GM21723 (cell line): ENCODE data around the gene ASPG.

Experiments
- ATAC-seq: cut with Tn5 transposase; IDR thresholded peaks from one replicate; pipeline ENCODE4 v1.9.1; 2021; ENCODE audit warnings: mild to moderate bottlenecking, moderate library complexity; ENCODE audit not compliant: unreplicated experiment

Gene ASPG

DNA sequence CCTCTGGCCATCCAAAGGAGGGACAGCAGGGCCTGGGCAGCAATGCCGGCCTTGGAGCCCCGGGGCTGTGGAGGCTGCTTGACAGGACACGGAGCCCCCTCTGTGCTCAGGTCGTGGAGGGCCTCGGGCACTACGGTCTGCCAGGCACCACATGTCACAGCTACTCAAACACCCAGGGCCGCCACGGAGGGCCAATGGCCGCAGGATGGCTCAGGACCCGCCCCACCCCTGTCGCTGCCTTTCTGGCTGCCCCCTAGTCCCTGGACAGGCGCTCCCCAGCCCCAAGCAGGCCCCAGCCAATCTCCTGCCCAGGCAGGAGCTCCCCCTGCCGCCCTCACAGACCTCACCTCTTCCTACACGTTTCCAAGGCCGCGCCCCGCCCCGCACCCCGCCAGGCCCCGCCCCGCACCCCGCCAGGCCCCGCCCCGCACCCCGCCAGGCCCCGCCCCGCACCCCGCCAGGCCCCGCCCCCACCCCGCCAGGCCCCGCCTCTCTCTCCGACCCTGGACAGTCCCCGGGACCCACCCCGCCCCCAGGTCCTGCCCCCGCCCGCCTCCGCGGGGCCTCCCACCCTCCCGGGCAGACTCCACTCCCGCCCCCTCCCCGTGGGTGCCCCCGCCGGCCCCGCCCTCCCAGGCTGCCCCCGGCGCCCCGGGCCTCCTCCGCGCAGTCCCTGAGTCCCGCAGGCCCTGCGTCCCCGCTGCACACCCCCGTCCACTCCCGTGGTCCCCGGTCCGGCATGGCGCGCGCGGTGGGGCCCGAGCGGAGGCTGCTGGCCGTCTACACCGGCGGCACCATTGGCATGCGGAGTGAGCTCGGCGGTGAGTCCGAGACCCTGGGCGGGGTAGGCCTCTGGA is at the start of gene ASPG:
TSS of gene ASPG (plus strand) at position 669 of the 857 bp plus-strand sequence. CDS start at position 740, 71 bp downstream.
- no peak for ATAC-seq

DNA sequence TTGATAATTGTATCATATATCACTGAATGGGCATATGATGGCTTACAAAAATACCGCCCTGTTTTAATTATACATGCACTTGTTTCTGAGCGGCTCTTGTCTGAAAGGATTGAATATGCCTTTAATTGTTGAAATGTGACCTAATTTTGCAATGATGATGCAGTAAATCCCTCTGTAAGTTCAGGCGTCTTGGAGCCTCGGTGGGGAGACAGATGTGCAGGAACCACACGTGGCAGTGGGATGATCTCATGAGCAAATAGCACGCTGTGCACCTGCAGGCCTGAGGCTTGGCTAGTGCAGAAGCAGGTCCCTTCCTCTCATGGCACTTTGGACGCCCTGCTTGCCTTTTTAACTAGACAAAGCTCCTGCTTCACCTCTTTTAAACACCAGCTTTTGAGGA is 49.3 kb upstream of the ASPG start:
- no peak for ATAC-seq

DNA sequence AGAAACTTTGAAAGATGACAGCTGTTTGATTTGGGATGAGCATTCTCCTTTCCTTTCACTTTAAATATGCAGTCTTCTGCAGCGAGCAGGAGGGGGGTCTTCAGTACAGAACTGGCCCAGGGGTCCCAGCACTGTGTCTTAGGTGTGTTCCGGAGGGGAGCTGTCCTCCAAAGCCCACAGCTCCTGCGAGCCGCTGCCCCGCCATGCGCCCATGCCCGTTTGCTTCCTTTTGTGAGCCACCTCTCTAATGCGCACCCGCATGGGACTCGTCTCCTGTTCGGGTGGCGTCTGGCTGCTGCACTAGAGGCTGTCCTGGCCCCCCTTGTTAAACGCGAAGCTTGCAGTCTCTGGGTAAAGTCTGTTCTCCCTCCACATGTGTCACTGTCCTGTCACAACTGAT is 48.4 kb upstream of the ASPG start:
- ATAC-seq = no peak

DNA sequence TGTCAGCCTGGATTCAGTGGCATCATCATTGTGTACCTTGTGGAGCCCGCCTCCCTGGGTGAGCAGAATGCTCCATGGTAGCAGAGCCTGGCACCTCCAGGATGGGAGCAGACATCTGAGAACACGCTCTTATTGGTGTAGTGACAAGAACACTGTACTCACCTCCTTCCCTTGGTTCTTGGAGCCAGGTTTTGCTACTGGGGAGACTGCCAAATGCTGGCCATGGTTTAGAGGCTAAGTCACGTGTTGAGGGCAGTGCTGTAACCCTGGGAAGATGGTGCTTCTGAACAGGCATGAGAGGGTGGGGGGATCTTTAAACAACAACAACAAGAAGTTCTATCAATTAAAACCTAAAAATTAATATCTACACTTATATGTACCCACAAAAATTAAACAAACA is 47.6 kb upstream of the ASPG start:
- ATAC-seq = no peak

DNA sequence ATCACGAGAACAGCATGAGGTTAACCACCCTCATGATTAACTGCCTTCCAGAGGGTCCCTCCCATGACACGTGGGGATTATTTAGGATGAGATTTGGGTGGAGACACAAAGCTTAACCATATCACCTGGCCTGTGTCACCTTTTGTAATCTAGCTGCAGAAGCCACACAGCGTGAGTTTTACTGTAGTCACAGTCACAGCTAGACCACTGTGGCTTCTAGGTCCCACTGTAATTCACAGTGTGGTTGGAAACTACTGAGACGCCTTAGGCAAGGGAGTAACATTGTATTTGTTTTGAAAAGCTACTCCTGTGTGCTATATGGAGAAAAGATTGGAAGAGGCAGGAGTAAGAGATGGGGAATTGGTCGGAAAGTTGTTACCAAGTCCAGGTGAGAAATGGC is 46.3 kb upstream of the ASPG start:
- no peak for ATAC-seq

DNA sequence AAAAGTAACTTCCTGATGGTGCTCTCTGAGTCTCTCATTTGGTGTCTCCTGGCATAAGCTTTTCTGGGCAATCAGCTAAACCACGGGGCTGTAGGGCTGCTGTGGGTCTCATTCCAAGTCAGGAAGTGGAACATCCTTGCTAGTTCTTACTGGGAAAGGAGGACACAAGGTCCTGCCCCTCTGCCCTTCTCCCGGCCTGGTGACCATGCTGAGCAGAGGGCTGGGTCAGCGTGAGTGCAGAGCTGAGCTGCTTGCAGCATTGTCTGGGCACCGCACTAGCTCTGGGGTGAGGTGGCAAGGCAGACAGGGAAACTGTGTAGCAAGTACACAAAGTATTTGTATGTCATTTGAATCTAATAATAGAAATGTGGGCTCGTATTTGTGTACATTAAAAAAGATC is 45.0 kb upstream of the ASPG start:
- ATAC-seq = no peak

DNA sequence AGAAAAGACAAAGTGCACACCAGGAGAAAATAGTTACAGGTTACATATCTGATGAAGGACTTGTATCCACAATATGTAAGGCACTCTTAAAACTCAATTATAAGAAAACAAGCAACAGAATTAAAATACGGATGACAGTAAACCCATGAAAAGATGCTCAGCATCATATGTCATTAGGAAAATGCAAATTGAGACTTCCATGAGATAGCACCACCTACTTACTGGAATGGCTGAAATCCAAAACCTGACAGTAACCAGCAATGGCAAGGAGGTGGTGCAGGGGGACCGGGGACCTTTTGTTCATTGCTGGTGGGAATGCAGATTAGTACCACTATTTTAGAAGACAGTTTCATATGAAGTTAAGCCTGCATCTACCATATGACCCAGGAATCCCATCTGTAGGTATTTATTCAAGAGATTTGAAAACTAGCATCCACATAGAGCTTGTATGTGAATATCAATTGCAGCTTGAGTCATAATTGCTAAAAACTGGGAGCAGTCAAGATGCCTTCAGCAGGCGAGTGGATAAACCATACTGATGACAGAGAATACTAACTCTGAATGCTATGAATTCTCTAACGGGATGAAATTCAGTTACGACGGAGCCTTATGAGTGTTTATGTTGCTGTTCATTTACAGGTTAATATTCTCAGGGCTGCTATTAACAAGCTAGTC is 43.9 kb upstream of the ASPG start:
- ATAC-seq = no peak

DNA sequence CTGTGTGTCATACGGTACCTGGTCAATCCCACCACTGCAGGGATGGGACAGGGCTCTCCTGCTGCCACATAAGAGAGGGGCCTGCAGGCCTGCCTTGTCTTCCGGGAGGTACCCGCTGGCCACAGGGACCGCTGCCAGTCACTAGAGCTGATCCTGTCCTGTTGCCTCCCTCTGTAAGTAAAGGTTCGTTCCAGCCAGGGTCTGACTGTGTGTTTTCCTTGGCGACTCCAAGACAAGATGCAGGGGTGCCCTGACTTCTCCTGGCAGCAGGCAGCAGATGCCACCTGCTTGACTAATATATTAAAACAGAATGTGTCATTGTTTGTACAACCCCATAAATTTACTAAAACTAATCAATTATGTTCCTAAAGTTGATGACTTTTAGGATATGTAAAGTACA is 41.5 kb upstream of the ASPG start:
- no peak for ATAC-seq

DNA sequence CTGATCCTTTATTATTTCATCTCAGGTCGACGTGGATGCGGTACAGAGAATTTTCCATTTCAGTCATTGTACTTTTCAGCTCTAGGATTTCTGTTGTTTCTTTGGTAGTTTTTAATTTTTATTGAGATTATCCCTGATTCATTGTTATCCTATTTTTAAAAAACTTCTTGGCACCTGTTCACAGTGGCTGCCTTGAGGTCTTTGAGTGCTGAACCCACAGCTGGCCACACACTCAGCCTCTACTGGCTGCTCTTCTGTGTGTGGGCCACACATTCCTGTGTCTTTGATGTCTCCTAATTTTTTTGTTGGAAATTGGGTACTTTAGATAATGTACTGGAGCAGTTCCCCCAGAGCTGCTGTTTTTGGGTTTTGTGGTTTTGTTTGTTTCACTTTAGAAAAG is 37.7 kb upstream of the ASPG start:
- ATAC-seq = no peak

DNA sequence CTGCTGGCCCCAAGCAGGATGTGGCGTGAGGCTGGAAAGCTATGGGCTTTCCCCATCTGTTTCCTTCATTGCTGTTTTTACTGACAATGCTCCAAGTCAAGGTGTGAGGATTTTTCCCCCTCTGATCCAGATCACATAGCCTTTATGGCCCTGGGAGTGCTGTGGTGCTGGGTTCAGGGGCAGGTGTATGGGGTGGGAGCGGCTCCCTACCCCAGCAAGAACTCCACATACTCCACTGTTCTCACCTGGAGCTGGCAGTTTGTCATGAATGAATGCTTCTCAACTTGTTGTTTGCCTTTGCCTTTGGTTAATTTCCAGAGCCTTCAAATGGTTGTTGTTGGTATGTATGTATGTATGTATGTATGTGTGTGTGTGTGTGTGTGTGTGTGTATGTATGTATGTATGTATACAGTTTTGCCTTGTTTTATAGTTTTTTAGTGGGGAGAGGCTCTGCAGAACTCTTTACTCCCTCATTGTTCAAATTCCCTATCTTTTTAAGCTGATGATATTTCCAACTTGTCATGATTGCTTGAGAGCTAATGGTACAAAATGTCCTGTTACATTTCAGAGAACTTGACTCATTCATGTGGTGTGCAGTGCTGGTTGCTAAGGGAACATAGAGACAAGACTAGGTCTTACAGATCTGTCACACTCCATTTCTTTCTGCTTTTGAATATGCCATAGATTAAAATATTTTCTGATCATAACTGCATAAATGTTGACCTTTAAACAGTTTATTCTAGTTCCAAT is 36.6 kb upstream of the ASPG start:
- no peak for ATAC-seq

DNA sequence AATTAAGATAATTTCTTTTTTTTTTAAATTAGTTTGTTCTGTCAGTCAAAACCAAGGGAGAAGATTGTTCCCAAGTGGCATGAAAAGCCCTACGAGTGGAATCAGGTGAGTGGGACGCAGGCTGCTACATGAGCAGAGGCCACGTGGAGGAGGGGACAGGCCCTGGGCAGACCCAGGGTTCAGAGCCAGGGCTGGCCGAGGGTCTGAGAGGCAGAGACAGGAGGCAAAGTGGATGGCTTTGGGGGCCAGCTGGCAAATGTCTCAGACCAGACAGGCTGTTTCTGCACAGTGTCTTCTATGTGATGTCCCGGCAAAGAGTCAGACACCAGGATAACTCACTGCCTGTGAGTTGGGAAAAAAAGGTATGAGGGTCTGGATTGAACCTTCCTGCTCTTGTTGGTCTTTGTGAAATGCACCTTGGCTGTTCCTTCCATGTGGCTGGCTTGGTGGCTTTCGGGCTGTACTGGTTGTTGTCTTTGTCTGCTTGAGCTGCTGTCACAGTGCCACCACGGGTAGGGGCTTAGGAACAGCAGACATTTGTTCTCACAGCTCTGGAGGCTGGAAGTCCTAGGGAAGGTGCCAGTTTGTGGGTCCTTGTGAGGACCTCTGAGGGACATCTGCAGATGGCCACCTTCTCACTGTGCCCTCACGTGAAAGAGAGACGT is 35.8 kb upstream of the ASPG start:
- no peak for ATAC-seq

DNA sequence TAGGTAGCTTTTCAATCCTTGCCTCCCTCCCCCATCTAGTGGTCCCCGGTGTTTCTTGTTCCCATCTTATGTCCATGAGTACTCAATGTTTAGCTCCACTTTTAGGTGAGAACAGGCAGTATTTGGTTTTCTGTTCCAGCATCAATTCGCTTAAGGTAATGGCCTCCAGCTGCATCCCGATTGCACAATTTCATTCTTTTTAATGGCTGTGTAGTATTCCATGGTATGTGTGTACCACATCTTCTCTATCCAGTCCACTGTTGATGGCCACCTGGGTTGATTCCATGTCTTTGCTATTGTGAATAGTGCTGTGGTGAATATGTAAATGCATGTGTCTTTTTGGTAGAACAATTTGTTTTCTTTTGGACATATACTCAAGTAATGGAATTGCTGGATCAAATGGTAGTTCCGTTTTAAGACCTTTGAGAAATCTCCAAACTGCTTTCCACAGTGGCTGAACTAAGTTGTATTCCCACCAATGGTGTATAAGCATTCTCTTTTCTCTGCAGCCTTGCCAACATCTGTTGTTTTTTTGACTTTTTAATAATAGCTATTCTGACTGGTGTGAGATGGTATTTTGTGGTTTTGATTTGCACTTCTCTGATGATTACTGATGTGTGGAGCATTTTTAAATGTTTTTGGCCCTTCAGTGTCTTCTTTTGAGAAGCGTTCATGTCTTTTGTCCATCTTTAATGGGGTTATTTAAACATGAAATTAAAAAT is 34.2 kb upstream of the ASPG start:
- ATAC-seq = no peak

DNA sequence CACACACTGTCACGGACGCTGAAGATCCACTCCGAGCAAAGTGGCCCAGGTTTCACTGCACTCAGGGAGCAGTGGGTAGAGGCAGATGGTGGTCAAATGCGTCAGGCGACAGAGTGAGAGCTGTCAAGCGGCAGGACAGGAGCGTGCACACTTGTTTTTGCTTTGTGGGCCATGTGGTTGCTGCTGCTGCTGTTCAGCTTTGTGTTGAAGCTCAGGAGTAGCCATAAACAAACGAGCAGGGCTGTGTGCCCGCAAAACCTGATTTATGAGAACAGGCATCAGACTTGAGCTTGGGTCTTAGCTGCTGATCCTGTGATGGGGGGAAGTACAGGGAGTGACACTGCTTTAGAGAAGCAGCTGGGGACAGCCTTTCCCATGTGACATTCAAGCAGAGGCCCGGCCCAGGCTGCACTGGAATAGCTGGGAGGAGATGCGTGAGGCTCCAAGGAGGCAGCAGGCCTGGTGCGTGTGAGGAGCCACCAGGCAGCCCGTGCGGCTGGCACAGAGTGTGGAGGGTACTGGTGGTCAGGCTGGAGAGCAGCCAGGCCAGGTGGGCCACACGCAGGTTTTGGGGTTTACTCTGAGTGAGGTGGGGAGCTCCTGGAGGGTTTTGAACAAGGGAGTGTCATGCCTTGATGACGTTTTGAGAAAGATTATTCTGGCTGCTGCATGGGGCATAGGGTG is 31.1 kb upstream of the ASPG start:
- no peak for ATAC-seq

DNA sequence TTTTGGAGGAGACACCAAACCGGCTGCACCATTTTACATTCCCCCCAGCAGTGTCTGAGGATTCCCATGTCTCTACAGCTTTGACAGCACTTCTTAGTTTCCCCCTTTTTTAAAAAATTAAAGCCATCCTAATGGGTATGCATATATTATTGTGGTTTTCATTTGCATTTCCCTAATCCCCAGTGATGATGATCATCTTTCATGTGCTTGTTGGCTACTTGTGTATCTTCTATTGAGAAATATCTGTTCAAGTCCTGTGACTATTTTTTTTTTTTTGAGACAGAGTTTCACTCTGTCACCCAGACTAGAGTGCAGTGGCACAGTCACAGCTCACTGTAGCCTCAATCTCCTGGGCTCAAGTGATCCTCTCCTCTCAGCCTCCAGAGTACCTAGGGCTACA is 23.2 kb upstream of the ASPG start:
- ATAC-seq = no peak

DNA sequence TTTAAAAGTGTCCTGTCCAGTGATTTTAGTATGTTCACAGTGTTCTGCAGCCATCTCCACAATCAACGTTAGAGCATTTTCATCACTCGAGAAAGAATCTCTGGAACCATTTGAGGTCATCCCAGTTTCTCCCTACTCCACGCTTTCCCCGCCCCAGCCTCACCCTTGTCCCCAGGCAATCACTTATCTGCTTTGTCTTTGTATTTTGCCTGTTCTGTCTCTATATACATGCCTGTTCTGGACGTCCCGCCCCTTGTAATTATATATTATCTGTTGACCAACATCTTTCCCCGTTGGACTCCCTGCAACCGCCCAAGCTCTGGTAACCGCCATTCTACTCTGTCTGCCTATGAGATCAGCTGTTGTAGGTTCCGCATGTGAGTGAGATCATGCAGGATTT is 21.5 kb upstream of the ASPG start:
- ATAC-seq = no peak

DNA sequence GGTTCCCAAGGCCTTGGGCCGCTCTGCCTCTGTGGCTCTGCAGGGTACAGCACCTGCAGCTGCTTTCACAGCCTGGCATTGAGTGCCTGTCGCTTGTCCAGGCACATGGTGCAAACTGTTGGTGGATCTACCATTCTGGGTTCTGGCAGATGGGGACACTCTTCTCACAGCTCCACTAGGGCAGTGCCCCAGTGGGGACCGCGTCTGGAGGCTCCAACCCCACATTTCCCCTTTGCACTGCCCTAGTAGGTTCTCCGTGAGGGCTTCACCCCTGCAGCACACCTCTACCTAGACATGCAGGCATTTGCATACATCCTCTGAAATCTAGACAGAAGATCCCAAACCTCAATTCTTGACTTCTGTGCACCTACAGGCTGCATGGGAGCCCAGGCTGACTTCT is 19.2 kb upstream of the ASPG start:
- ATAC-seq = no peak

DNA sequence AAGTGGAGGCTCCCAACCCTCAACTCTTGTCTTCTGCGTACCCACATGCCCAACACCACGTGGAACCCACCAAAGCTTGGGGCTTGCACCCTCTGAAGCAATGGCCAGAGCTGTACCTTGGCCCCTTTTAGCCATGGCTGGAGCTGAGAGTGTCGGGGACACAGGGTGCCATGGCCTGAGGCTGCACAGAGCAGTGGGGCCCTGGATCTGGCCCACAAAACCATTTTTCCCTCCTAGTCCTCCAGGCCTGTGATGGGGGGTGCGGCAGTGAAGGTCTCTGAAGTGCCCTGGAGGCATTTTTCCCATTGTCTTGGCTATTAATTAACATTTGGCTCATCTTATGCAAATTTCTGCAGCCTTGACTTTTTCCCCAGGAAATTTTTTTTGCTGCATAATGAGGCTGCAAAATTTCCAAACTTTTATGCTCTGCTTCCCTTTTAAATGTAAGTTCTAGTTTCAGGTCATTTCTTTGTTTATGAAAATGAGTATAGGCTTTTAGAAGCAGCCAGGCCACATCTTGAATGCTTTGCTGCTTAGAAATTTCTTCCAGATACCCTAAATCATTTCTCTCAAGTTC is 18.7 kb upstream of the ASPG start:
- no peak for ATAC-seq

DNA sequence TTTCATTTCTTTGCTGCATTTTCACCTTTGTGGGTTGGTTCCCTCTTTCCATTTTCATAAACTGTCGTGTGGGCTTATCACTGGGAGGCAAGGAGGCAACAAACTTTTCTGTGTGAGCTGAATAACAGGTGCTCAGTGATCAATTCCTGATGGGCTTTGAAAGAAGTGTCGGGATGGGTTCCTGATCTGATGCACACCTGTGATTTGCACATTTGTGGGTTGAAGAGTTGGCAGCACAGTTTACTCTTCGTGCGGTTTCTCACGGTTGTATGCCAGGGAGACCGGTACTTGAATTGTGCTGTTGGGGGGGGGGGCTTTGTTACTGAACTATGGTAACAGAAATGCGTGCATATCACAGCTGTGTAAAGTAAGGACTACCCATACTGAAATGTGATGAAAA is 16.0 kb upstream of the ASPG start:
- ATAC-seq = no peak

DNA sequence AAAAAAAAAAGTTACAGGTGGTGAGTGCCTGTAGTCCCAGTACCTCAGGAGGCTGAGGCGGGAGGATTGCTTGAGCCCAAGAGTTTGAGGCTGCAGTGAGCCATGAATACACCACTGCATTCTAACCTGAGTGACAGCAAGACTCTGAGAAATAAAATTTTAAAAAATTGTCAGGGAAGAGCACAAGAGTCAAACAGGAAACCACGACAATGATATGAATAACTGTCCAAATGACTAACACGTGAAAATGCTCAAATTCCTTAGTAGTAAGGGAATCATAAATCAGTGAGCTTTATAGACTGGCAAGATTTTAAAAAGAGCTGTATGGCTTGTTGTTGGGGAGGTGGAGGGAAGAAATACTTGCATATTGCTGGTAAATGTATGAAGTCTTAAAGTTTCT is 12.9 kb upstream of the ASPG start:
- ATAC-seq = no peak

DNA sequence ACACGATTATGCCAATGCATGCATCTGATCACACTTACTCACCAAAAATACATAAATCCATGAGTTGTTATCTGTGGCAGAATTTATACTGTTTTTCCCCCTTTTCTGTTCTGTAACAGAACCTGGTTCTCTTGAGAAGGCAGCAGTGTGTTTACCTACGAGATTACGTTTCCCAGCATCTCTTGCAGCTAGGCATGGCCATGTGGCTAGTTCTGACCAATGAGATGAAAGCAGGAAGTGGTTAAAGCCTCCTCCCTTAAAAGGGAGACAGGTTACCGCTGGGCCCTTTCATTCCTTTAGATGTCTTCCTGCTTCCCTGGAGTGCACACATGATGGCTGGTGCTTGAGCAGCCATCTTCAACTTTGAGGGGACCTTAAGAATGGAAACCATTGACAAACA is 11.7 kb upstream of the ASPG start:
- no peak for ATAC-seq
